NCI-H82 treated with DMSO at 0.1 percent for 48 hours (cell line): ENCODE results near the gene PABPN1.
"Not testable (repeated sequence)": the region's sequence is repeated elsewhere in the genome, so short reads cannot be mapped to it uniquely, and the experiment has no call there.

Experiments used
- DNase-seq: peaks from one replicate; lab custom pipeline; 2025; ENCODE audit not compliant: unreplicated experiment; lab: John Stamatoyannopoulos, UW

Gene PABPN1, protein sequence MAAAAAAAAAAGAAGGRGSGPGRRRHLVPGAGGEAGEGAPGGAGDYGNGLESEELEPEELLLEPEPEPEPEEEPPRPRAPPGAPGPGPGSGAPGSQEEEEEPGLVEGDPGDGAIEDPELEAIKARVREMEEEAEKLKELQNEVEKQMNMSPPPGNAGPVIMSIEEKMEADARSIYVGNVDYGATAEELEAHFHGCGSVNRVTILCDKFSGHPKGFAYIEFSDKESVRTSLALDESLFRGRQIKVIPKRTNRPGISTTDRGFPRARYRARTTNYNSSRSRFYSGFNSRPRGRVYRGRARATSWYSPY

DNA sequence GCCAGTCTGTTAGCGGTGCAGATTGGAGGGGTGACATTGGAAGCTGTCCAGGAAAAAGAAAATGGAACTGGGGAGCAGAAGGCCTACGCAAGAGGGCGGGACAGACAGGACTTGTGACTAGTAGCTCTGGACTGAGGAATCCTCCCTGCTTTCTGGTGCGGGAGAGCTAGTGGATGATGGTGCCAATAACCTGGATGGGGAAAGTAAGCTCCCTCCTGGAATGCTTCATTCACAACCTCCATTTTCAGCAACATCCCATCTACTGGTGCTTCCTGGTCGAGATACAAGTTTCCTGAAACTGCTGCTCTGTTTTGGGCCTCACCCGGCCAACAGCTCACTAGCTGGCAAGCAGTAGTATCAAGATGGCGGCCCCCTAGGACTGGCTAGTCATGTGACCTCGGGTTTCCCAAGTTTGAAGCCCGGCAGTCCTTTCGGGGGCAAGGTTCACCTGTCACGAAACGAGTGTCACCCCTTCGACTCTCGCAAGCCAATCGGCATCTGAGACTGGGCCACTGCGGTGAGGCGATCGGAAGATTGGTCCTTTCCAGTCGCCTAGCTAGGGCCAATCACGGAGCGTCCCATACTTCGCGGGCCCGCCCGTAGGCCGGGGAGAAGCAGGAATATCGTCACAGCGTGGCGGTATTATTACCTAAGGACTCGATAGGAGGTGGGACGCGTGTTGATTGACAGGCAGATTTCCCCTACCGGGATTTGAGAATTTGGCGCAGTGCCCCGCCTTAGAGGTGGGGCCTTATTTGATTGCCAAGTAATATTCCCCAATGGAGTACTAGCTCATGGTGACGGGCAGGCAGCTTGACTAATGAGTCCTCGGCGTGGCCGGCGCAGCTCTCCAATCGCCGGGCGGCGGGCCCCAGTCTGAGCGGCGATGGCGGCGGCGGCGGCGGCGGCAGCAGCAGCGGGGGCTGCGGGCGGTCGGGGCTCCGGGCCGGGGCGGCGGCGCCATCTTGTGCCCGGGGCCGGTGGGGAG is at the start of gene PABPN1:
PABPN1 (plus strand) TSS at position 874 of the 988 bp plus-strand sequence; CDS start at position 887, 13 bp downstream.
- DNase-seq: peak; percentile 100

DNA sequence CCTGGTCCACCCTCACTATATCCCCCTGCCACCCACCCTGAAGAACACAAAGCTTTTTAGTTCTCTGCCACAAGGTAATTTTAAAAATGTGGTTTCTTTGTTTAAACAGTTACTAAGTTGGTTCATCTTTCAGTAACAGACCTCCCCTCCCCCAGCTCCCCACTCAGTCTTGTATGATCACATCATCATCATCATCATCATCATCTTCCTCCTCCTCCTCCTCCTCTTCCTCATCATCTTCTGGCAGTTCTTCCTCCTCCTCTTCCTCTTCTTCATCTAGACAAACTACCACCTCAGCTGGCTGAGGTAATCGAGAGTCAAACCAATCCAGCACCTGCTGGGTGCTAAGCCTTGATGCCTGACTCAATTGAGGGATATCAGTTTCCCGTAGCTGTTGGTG is 45.8 kb upstream of the PABPN1 start:
- no peak for DNase-seq

- no peak for DNase-seq
Observed at GRCh38 chr14:23277189-23277588, 44.1 kb upstream of the PABPN1 start.

DNA sequence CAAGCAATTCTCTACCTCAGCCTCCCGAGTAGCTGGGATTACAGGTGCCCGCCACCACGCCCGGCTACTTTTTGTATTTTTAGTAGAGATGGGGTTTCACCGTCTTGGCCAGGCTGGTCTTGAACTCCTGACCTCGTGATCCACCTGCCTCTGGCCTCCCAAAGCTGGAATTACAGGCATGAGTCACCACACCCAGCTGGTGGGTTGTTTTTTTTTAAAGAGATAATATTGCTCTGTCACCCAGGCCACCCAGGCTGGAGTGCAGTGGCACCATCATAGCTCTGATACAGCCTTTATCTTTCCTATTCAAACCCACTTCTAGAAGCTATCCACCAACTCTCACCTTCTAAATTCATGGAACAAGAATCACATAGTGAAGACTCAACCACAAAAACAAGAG is 43.3 kb upstream of the PABPN1 start:
- not testable (repeated sequence) for DNase-seq

- no peak for DNase-seq
Observed at GRCh38 chr14:23281247-23281646, 40.0 kb upstream of the PABPN1 start.

- DNase-seq: peak; percentile 72
Observed at GRCh38 chr14:23284654-23285529, 36.4 kb upstream of the PABPN1 start.

GRCh38 chr14:23285530-23286019 is 35.7 kb upstream of the PABPN1 start:
- no peak for DNase-seq

- peak; percentile 100 for DNase-seq
Observed at GRCh38 chr14:23286020-23286901, 35.0 kb upstream of the PABPN1 start, which contains the start of gene HOMEZ. TSS of gene HOMEZ (minus strand) at chr14:23286132. CDS start at chr14:23285952, 180 bp downstream.

DNA sequence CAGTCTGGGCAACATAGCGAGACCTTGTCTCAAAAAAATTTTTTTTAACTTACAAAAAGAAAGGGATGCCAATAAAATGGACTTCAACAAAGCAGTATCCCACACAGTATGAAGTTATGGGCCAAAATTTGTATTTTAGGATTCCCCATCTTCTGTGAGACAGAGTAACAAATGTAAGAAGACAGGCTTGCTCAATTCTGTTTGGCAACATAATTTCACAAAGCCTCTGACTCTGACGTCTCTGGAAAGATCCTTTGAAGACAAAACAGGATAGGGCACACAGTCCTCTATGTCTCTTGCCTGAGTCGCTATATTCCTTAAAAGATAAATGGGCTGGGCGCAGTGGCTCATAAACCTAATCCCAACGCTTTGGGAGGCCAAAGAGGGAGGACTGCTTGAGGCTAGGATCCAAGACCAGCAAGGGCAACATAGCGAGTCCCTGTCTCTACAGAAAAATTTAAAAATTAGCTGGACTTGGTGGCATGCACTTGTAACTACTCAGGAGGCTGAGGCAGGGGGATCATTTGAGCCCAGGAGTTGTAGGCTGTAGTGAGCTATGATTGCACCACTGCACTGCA is 34.3 kb upstream of the PABPN1 start:
- no peak for DNase-seq

DNA sequence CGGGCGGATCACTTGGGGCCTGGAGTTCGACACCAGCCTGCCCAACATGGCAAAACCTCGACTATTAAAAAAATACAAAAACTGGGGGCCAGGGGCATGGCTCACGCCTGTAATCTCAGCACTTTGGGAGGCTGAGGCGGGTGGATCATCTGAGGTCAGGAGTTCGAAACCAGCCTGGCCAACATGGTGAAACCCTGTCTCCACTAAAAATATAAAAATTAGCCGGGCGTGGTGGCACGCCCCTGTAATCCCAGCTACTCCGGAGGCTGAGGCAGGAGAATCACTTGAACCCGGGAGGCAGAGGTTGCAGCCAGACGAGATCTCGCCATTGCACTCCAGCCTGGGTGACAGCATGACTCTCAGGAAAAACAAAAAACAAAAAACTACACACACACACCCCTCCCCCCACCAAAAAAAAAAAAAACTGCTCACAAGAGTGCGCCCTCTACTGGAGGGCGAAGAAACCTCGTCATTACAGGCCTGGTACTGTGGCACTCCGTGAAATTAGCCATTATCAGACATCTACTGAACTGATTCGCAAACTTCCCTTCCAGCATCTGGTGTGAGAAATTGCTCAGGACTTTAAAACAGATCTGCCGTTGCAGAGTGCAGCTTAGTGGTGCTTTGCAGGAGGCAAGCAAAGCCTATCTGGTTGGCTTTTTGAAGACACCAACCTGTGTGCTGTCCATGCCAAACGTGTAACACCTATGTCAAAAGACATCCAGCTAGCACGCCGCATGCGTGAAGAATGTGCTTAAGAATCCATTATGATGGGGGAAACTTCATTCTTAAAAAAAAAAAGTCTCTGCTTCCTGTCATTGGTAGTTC is 26.3 kb upstream of the PABPN1 start:
- peak; percentile 91 for DNase-seq

- DNase-seq: no peak
Observed at GRCh38 chr14:23296012-23296777, 25.1 kb upstream of the PABPN1 start.

GRCh38 chr14:23297096-23297495 is 24.2 kb upstream of the PABPN1 start:
- no peak for DNase-seq

DNA sequence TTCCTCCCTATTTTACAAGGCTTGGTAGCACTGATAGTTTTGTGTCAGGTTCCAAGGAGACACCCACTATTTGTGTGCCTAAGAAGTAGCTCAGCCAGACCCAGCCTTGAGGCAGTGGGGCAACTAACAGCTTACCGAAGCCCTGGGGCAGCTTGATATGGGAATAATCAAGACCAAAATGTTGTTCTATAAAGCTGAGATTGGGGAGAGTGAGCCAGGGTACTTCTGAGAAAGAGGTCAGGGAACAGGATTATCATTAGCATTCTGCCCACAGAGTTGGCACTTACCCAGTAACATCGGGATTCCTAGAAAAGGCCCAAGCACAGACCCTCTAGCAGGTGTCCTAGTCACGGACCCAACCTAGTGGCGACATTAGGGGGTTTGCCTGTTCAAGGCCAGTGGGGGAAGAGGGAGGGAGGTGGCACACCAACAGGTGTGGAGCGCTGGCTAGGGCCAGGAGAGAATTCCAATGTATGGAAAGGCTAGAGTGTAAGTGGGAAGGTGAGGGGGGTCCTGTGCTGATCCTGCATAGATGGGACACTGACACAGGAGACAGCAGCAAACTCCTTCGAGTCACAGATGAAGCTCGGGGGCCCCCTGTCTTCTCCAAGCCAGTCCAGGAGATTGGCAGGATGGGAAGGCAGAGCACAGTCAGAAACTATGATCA is 23.5 kb upstream of the PABPN1 start:
- DNase-seq: no peak

GRCh38 chr14:23299211-23299957 is 21.9 kb upstream of the PABPN1 start:
- DNase-seq: peak; percentile 69

- DNase-seq: no peak
Observed at GRCh38 chr14:23299986-23300686, 21.1 kb upstream of the PABPN1 start.

GRCh38 chr14:23300687-23301223 is 20.5 kb upstream of the PABPN1 start:
- peak; percentile 93 for DNase-seq
